ENCODE results near the gene RPTOR. TPM values are rescaled to one million over a fixed set of nuclear protein-coding genes. Genes with fewer than 3 reads are reported as not detected.

RPTOR gene
- total RNA-seq, 1 experiment from 2014 or later, result 25.1 TPM

DNA sequence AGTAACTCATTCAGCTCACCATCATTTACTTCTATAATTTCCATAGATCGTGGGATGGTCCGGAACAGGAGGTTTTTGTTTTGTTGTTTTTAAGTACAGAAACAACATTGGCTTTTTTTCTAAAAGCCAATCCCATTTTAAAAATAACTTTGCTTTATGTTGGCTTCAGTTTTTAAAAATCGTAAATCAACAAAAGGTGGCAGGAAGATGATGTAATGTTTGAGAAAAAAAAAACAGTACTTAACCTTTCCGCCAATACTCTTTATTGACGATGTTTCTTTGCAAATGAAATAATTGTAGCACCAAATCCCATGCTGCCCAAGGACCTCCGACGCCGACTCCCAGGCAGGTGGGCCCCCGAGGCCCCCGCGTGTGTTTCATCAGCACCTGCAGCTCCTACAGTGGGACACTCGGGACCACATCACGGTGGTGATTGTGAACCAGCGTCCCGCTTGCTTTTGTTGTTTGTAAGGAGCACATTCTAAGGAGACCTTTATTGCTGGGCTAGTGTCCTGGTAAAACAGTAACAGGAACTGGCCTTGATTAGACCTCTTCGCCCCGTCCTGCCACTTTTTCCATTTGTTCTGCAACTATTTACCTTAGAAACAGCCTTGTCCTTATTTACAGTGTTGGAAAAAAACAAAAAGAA, 306.8 kb downstream of the RPTOR start:
- Histone ChIP-seq H3K4ac (ENCODE audit: low read depth, low read length) (no peak overlapping the region), H2BK20ac (ENCODE audit: low read depth, low read length, poor library complexity, severe bottlenecking) (no peak overlapping the region), H3K4me2 (ENCODE audit: insufficient read depth, insufficient read length, low read length) (no peak overlapping the region), H3K27ac (ENCODE audit: insufficient read length, low read depth, low read length) (no peak overlapping the region), H3K4me1 (ENCODE audit: insufficient read depth, low read length) (no peaks in the 10 kb centered on the region), H2BK120ac (ENCODE audit: low read depth, low read length, poor library complexity, severe bottlenecking) (no peak overlapping the region), H4K91ac (ENCODE audit: insufficient read length, low read depth, low read length) (no peak overlapping the region), H3K23me2 (ENCODE audit: insufficient read length, low read depth, low read length, poor library complexity, severe bottlenecking) (no peaks in the 10 kb centered on the region), H3K56ac (ENCODE audit: insufficient read length, low read depth, low read length) (no peak overlapping the region), H4K8ac (replicated peaks; ENCODE audit: insufficient read length, low read depth, low read length) (no peak overlapping the region), H3K14ac (ENCODE audit: insufficient read depth, low read length) (no peak overlapping the region), H3K9me3 (ENCODE audit: control insufficient read depth, low read depth, low read length) (no peaks in the 10 kb centered on the region), H3K9ac (ENCODE audit: extremely low read depth, insufficient read length, low read length) (no peak overlapping the region), H3K18ac (ENCODE audit: insufficient read length, low read depth, low read length) (no peak overlapping the region), H3K23ac (ENCODE audit: insufficient read length, low read depth, low read length) (no peak overlapping the region), H2AK5ac (ENCODE audit: insufficient read length, low read length) (no peak overlapping the region), H2BK12ac (ENCODE audit: insufficient read length, low read depth, low read length) (no peak overlapping the region), H2BK15ac (ENCODE audit: low read depth, low read length) (no peak overlapping the region), H3K79me2 (ENCODE audit: insufficient read depth, low read length) (no peaks in the 10 kb centered on the region), H4K20me1 (ENCODE audit: control insufficient read depth, insufficient read depth, insufficient read length) (no peaks in the 10 kb centered on the region), H2AFZ (ENCODE audit: low read length) (no peak overlapping the region), H2BK5ac (ENCODE audit: insufficient read length, low read length) (no peak overlapping the region), H3T11ph (ENCODE audit: low read length) (no peak overlapping the region), H3K79me1 (ENCODE audit: insufficient read depth, low read depth, low read length, poor library complexity, severe bottlenecking) (no peaks in the 10 kb centered on the region), H4K5ac (ENCODE audit: insufficient read length, low read depth, low read length) (no peak overlapping the region), H3K27me3 (ENCODE audit: insufficient read depth, low read length) (no peaks in the 10 kb centered on the region)
- H3K27me3 Mint-ChIP-seq (ENCODE audit: low read depth), result no peaks in the 10 kb centered on the region
- H3K27ac Mint-ChIP-seq, result 0 out of 7 replicates have a peak overlapping the region, but pooled peaks of 1 of the 3 experiments have one; percentile 45
- H3K4me3 Mint-ChIP-seq, result no peak overlapping the region
- TF ChIP-seq, protein P1, sequence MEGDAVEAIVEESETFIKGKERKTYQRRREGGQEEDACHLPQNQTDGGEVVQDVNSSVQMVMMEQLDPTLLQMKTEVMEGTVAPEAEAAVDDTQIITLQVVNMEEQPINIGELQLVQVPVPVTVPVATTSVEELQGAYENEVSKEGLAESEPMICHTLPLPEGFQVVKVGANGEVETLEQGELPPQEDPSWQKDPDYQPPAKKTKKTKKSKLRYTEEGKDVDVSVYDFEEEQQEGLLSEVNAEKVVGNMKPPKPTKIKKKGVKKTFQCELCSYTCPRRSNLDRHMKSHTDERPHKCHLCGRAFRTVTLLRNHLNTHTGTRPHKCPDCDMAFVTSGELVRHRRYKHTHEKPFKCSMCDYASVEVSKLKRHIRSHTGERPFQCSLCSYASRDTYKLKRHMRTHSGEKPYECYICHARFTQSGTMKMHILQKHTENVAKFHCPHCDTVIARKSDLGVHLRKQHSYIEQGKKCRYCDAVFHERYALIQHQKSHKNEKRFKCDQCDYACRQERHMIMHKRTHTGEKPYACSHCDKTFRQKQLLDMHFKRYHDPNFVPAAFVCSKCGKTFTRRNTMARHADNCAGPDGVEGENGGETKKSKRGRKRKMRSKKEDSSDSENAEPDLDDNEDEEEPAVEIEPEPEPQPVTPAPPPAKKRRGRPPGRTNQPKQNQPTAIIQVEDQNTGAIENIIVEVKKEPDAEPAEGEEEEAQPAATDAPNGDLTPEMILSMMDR (conservative IDR thresholded peaks at IDR 0.05), result no peak
- WGBS (ENCODE audit: extremely low coverage, insufficient read length, low lambda C conversion rate), result no CpG with 5 or more reads among the region's 17 CpGs
- H3K9me3 Mint-ChIP-seq, result no peaks in the 10 kb centered on the region
- H3K4me1 Mint-ChIP-seq, result peaks cover 11 to 19% of the 10 kb centered on the region in 2 experiments
- H3K36me3 Mint-ChIP-seq (ENCODE audit: insufficient read depth in 1 of 3, low read depth in 3 of 3), result peaks cover 12 to 30% (median 12%) of the 10 kb centered on the region in 3 experiments
- DNase-seq, result no peak

Data from H9 (cell line).